ENCODE data around the gene HSD17B11.

HSD17B11 gene

GRCh38 chr4:87416965-87417364 is 26.0 kb upstream of the HSD17B11 start:
- Histone ChIP-seq H2AFZ (ENCODE audit: low read length) (no peak overlapping the region), H3F3A (ENCODE audit: low read depth) (no peaks in the 10 kb centered on the region), H3K79me2 (ENCODE audit: insufficient read depth, low read length) (peaks cover 6% of the 10 kb centered on the region; the same call in 1 of the 2 replicates), H3K36me3 (ENCODE audit: insufficient read depth, low read length) (no peaks in the 10 kb centered on the region), H3K4me3 (ENCODE audit: low read length, poor library complexity, severe bottlenecking) (no peak overlapping the region), H3K9ac (ENCODE audit: low read depth, low read length, poor library complexity, severe bottlenecking) (no peak overlapping the region), H3K27me3 (ENCODE audit: insufficient read depth, low read length, poor library complexity, severe bottlenecking) (no peaks in the 10 kb centered on the region), H3K9me3 (ENCODE audit: insufficient read depth, low read depth, low read length) (no peaks in the 10 kb centered on the region), H4K20me1 (ENCODE audit: insufficient read depth, low read length, poor library complexity, severe bottlenecking) (no peaks in the 10 kb centered on the region), H3K4me1 (ENCODE audit: insufficient read depth, low read length, poor library complexity, severe bottlenecking) (peaks cover 10% of the 10 kb centered on the region), H3K9me2 (replicated peaks; ENCODE audit: low read depth, low read length) (no peaks in the 10 kb centered on the region), H3K4me2 (ENCODE audit: low read depth, low read length, poor library complexity, severe bottlenecking) (no peak overlapping the region)
- TF ChIP-seq CTCF (conservative IDR thresholded peaks at IDR 0.05; ENCODE audit: low read length) (no peak), EZH2phosphoT487 (IDR thresholded peaks at IDR 0.05; ENCODE audit: borderline replicate concordance) (no peak)

- H3K9ac ChIP-seq (ENCODE audit: low read depth, low read length, poor library complexity, severe bottlenecking): no peak overlapping the region
- H3K27me3 ChIP-seq (ENCODE audit: insufficient read depth, low read length, poor library complexity, severe bottlenecking): no peaks in the 10 kb centered on the region
- no peaks in the 10 kb centered on the region for H3K36me3 ChIP-seq (ENCODE audit: insufficient read depth, low read length)
- no peaks in the 10 kb centered on the region for H3F3A ChIP-seq (ENCODE audit: low read depth)
- H3K9me3 ChIP-seq (ENCODE audit: insufficient read depth, low read depth, low read length): no peaks in the 10 kb centered on the region
- no peak overlapping the region for H3K4me2 ChIP-seq (ENCODE audit: low read depth, low read length, poor library complexity, severe bottlenecking)
- H4K20me1 ChIP-seq (ENCODE audit: insufficient read depth, low read length, poor library complexity, severe bottlenecking): no peaks in the 10 kb centered on the region
- no peak for TF ChIP-seq EZH2phosphoT487 (IDR thresholded peaks at IDR 0.05; ENCODE audit: borderline replicate concordance)
- no peak overlapping the region for H3K4me3 ChIP-seq (ENCODE audit: low read length, poor library complexity, severe bottlenecking)
- no peaks in the 10 kb centered on the region for H3K4me1 ChIP-seq (ENCODE audit: insufficient read depth, low read length, poor library complexity, severe bottlenecking)
- H3K9me2 ChIP-seq (replicated peaks; ENCODE audit: low read depth, low read length): no peaks in the 10 kb centered on the region
- no peaks in the 10 kb centered on the region for H3K79me2 ChIP-seq (ENCODE audit: insufficient read depth, low read length)
- H2AFZ ChIP-seq (ENCODE audit: low read length): no peak overlapping the region
Measured at GRCh38 chr4:87414816-87415215, 23.8 kb upstream of the HSD17B11 start.

- Histone ChIP-seq H2AFZ (ENCODE audit: low read length) (no peak overlapping the region), H3K9me2 (replicated peaks; ENCODE audit: low read depth, low read length) (no peaks in the 10 kb centered on the region), H3F3A (ENCODE audit: low read depth) (no peaks in the 10 kb centered on the region), H3K9me3 (ENCODE audit: insufficient read depth, low read depth, low read length) (no peaks in the 10 kb centered on the region), H3K4me2 (ENCODE audit: low read depth, low read length, poor library complexity, severe bottlenecking) (no peak overlapping the region), H3K27me3 (ENCODE audit: insufficient read depth, low read length, poor library complexity, severe bottlenecking) (no peaks in the 10 kb centered on the region), H4K20me1 (ENCODE audit: insufficient read depth, low read length, poor library complexity, severe bottlenecking) (no peaks in the 10 kb centered on the region), H3K9ac (ENCODE audit: low read depth, low read length, poor library complexity, severe bottlenecking) (no peak overlapping the region), H3K36me3 (ENCODE audit: insufficient read depth, low read length) (no peaks in the 10 kb centered on the region), H3K79me2 (ENCODE audit: insufficient read depth, low read length) (no peaks in the 10 kb centered on the region), H3K4me1 (ENCODE audit: insufficient read depth, low read length, poor library complexity, severe bottlenecking) (no peaks in the 10 kb centered on the region), H3K4me3 (ENCODE audit: low read length, poor library complexity, severe bottlenecking) (no peak overlapping the region)
- no peak for TF ChIP-seq CTCF (conservative IDR thresholded peaks at IDR 0.05; ENCODE audit: low read length)
- TF ChIP-seq EZH2phosphoT487 (IDR thresholded peaks at IDR 0.05; ENCODE audit: borderline replicate concordance): no peak
Measured at GRCh38 chr4:87410679-87411078, 19.7 kb upstream of the HSD17B11 start.

- no peak overlapping the region for H3K4me3 ChIP-seq (ENCODE audit: low read length, poor library complexity, severe bottlenecking)
- no peak for TF ChIP-seq CTCF (conservative IDR thresholded peaks at IDR 0.05; ENCODE audit: low read length)
- no peak for TF ChIP-seq EZH2phosphoT487 (IDR thresholded peaks at IDR 0.05; ENCODE audit: borderline replicate concordance)
Measured at GRCh38 chr4:87410157-87410556, 19.2 kb upstream of the HSD17B11 start.

More at GRCh38 chr4:87410157-87410556, 19.2 kb upstream of the HSD17B11 start:
- Histone ChIP-seq H3K36me3 (ENCODE audit: insufficient read depth, low read length) (no peaks in the 10 kb centered on the region), H3K9me3 (ENCODE audit: insufficient read depth, low read depth, low read length) (no peaks in the 10 kb centered on the region), H3K4me1 (ENCODE audit: insufficient read depth, low read length, poor library complexity, severe bottlenecking) (no peaks in the 10 kb centered on the region), H2AFZ (ENCODE audit: low read length) (no peak overlapping the region), H3K4me2 (ENCODE audit: low read depth, low read length, poor library complexity, severe bottlenecking) (no peak overlapping the region), H3K79me2 (ENCODE audit: insufficient read depth, low read length) (no peaks in the 10 kb centered on the region), H3K9ac (ENCODE audit: low read depth, low read length, poor library complexity, severe bottlenecking) (no peak overlapping the region), H3F3A (ENCODE audit: low read depth) (no peaks in the 10 kb centered on the region), H3K27me3 (ENCODE audit: insufficient read depth, low read length, poor library complexity, severe bottlenecking) (no peaks in the 10 kb centered on the region), H4K20me1 (ENCODE audit: insufficient read depth, low read length, poor library complexity, severe bottlenecking) (no peaks in the 10 kb centered on the region), H3K9me2 (replicated peaks; ENCODE audit: low read depth, low read length) (no peaks in the 10 kb centered on the region)

Measured in Loucy (cell line).